HEK293 (cell line): Measurements from ENCODE around the gene TNXB.
"Not testable (repeated sequence)": the region's sequence is repeated elsewhere in the genome, so short reads cannot be mapped to it uniquely, and the experiment has no call there.

ENCODE experiments used
- CTCF ChIA-PET: fragments of 350-600 bp; formaldehyde crosslinking; extraction: SDS; loops from one replicate; lab custom pipeline; 2021; ENCODE audit warnings: antibody characterized with exemption; lab: Yijun Ruan, JAX
- POLR2A ChIA-PET: fragments of 300-600 bp; formaldehyde crosslinking; extraction: SDS; loops from one replicate; lab custom pipeline; 2020; ENCODE audit warnings: antibody characterized with exemption, inconsistent platforms; lab: Yijun Ruan, JAX
- H3K27ac ChIP-seq: fragments of 200-500 bp; sonication (Bioruptor generic); 2 replicates; pipeline ENCODE4 v1.5.1; 2014; ENCODE audit warnings: low read depth, low read length, control low read depth, inconsistent platforms; ENCODE audit errors: extremely low read depth
- H3K36me3 ChIP-seq, 2 experiments: fragments of 200-500 bp in 1 of 2; sonication (Bioruptor generic) in 1 of 2; 1 replicate in 1 of 2; 2 replicates in 1 of 2; pipeline ENCODE4 v1.5.1; 2014 to 2017; ENCODE audit warnings: inconsistent platforms in 2 of 2, low read length in 2 of 2; ENCODE audit not compliant: control insufficient read depth in 2 of 2, insufficient read depth in 1 of 2
- H3K4me1 ChIP-seq: fragments of 200-500 bp; sonication (Bioruptor generic); 2 replicates; pipeline ENCODE4 v1.5.1; 2014; ENCODE audit warnings: mild to moderate bottlenecking, low read length, inconsistent platforms; ENCODE audit not compliant: control insufficient read depth, insufficient read depth
- H3K4me3 ChIP-seq: 2 replicates; pipeline ENCODE4 v1.5.1; 2011; ENCODE audit warnings: low read depth, mild to moderate bottlenecking, control low read depth, low read length, moderate library complexity
- H3K9me3 ChIP-seq: fragments of 200-500 bp; sonication (Bioruptor generic); 2 replicates; pipeline ENCODE4 v1.5.1; 2014; ENCODE audit warnings: low read depth, low read length, inconsistent platforms; ENCODE audit not compliant: control insufficient read depth, insufficient read depth
- EGR2 ChIP-seq: fragments of 450-650 bp; formaldehyde crosslinking; IDR thresholded peaks from 2 replicates; pipeline ENCODE4 v1.5.1; 2016; ENCODE audit warnings: low read depth, missing biosample characterization, missing genetic modification characterization
- ZFHX2 ChIP-seq: fragments of 450-650 bp; formaldehyde crosslinking; conservative IDR thresholded peaks from 2 replicates; pipeline ENCODE4 v1.5.1; 2016; ENCODE audit warnings: missing biosample characterization, missing genetic modification characterization
- ZIC2 ChIP-seq: fragments of 450-650 bp; formaldehyde crosslinking; IDR thresholded peaks from 2 replicates; pipeline ENCODE4 v1.5.1; 2016; ENCODE audit warnings: missing biosample characterization, missing genetic modification characterization

The TNXB gene

DNA sequence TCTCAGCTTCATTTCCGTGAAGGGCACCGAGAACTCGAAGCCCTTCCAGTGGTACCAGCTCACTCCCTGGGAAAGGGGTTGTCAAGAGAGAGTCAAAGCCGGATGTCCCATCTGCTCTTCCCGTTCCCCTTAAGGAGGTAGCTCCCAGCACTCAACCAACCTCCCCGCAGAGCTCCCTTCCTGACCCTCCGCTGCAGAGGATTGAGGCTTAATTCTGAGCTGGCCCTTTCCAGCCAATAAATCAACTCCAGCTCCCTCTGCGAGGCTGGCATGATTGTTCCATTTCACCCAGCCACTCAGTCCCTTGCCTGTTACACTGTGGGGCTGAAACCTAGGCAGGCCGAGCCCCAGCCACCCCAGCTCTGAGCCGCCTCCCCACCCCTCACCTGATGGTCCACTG, 67.8 kb downstream of the TNXB start:
- H3K36me3 ChIP-seq, H3K9me3 ChIP-seq, H3K4me1 ChIP-seq, H3K27ac ChIP-seq, H3K4me3 ChIP-seq, CTCF ChIA-PET, POLR2A ChIA-PET: not testable (repeated sequence)

DNA sequence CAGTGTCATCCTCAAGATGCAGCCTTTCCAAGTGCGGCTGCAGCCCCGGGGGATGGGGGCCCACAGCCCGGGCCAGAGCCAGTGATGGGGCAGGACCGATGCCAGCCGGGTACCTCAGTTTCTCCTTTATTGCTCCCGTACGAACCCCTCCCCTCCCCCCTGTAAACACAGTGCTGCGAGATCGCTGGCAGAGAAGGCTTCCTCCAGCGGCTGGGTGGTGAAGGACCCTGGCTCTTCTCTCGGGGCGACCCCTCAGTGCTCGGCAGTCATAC, 68.2 kb downstream of the TNXB start:
- CTCF ChIA-PET, H3K27ac ChIP-seq, H3K9me3 ChIP-seq, POLR2A ChIA-PET, H3K4me1 ChIP-seq, H3K36me3 ChIP-seq, H3K4me3 ChIP-seq: not testable (repeated sequence)

DNA sequence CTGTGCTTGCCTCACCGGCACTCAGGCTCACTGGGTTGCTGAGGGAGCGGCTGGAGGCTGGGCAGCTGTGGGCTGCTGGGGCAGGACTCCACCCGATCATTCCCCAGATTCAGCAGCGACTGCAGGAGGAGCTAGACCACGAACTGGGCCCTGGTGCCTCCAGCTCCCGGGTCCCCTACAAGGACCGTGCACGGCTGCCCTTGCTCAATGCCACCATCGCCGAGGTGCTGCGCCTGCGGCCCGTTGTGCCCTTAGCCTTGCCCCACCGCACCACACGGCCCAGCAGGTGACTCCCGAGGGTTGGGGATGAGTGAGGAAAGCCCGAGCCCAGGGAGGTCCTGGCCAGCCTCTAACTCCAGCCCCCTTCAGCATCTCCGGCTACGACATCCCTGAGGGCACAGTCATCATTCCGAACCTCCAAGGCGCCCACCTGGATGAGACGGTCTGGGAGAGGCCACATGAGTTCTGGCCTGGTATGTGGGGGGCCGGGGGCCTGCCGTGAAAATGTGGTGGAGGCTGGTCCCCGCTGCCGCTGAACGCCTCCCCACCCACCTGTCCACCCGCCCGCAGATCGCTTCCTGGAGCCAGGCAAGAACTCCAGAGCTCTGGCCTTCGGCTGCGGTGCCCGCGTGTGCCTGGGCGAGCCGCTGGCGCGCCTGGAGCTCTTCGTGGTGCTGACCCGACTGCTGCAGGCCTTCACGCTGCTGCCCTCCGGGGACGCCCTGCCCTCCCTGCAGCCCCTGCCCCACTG, 68.7 kb downstream of the TNXB start:
- H3K36me3 ChIP-seq, POLR2A ChIA-PET, H3K27ac ChIP-seq, H3K4me3 ChIP-seq, H3K9me3 ChIP-seq, H3K4me1 ChIP-seq, CTCF ChIA-PET: not testable (repeated sequence)

DNA sequence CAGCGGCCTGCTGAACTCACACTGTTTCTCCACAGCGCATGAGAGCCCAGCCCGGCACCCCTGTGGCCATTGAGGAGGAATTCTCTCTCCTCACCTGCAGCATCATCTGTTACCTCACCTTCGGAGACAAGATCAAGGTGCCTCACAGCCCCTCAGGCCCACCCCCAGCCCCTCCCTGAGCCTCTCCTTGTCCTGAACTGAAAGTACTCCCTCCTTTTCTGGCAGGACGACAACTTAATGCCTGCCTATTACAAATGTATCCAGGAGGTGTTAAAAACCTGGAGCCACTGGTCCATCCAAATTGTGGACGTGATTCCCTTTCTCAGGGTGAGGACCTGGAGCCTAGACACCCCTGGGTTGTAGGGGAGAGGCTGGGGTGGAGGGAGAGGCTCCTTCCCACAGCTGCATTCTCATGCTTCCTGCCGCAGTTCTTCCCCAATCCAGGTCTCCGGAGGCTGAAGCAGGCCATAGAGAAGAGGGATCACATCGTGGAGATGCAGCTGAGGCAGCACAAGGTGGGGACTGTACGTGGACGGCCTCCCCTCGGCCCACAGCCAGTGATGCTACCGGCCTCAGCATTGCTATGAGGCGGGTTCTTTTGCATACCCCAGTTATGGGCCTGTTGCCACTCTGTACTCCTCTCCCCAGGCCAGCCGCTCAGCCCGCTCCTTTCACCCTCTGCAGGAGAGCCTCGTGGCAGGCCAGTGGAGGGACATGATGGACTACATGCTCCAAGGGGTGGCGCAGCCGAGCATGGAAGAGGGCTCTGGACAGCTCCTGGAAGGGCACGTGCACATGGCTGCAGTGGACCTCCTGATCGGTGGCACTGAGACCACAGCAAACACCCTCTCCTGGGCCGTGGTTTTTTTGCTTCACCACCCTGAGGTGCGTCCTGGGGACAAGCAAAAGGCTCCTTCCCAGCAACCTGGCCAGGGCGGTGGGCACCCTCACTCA, 69.5 kb downstream of the TNXB start:
- POLR2A ChIA-PET, H3K9me3 ChIP-seq, CTCF ChIA-PET, H3K27ac ChIP-seq, H3K4me1 ChIP-seq, H3K4me3 ChIP-seq, H3K36me3 ChIP-seq: not testable (repeated sequence)

DNA sequence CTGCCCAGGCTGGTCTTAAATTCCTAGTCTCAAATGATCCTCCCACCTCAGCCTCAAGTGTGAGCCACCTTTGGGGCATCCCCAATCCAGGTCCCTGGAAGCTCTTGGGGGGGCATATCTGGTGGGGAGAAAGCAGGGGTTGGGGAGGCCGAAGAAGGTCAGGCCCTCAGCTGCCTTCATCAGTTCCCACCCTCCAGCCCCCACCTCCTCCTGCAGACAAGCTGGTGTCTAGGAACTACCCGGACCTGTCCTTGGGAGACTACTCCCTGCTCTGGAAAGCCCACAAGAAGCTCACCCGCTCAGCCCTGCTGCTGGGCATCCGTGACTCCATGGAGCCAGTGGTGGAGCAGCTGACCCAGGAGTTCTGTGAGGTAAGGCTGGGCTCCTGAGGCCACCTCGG, 70.3 kb downstream of the TNXB start:
- H3K9me3 ChIP-seq, H3K4me3 ChIP-seq, CTCF ChIA-PET, POLR2A ChIA-PET, H3K36me3 ChIP-seq, H3K27ac ChIP-seq, H3K4me1 ChIP-seq: not testable (repeated sequence)

DNA sequence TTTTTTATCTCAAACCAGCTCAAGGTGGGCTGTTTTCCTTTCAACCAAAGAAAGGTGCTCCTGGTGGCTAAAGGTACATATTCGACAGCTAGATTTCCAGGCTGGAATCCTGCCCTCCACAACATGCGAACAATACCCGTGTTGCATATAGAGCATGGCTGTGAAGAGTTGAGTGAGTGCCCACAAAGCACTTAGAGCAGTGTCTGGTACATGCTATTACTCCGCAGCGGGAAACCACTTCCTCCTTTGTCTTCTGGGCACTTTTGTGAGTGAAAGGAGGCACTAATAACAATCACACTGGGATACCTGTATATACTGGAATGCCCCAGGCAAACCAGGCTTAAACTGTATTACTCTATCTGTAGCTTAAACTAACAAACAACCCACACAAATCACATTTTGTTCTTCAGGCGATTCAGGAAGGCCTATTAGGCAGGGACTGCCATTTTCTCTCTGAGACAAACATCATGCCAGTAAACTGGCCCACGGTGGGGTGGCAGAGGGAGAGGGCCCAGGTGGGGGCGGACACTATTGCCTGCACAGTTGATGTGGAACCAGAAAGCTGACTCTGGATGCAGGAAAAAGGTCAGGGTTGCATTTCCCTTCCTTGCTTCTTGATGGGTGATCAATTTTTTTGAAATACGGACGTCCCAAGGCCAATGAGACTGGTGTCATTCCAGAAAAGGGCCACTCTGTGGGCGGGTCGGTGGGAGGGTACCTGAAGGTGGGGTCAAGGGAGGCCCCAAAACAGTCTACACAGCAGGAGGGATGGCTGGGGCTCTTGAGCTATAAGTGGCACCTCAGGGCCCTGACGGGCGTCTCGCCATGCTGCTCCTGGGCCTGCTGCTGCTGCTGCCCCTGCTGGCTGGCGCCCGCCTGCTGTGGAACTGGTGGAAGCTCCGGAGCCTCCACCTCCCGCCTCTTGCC, 71.3 kb downstream of the TNXB start, which contains the start of gene CYP21A2:
TSS of gene CYP21A2 (plus strand) at position 818 of the 927 bp plus-strand sequence. CDS start at position 826, 8 bp downstream.
- POLR2A ChIA-PET, H3K4me3 ChIP-seq, H3K9me3 ChIP-seq, H3K36me3 ChIP-seq, H3K27ac ChIP-seq, H3K4me1 ChIP-seq, CTCF ChIA-PET: not testable (repeated sequence)
- TF ChIP-seq ZIC2 (tag by site-specific recombination) (0 out of 2 replicates have a peak, but pooled peaks have one; percentile 6), ZFHX2 (tag by site-specific recombination) (0 out of 2 replicates have a peak, but pooled peaks have one; percentile 6), EGR2 (tag by site-specific recombination) (peak; percentile 19; the same call in 1 of the 2 replicates)

DNA sequence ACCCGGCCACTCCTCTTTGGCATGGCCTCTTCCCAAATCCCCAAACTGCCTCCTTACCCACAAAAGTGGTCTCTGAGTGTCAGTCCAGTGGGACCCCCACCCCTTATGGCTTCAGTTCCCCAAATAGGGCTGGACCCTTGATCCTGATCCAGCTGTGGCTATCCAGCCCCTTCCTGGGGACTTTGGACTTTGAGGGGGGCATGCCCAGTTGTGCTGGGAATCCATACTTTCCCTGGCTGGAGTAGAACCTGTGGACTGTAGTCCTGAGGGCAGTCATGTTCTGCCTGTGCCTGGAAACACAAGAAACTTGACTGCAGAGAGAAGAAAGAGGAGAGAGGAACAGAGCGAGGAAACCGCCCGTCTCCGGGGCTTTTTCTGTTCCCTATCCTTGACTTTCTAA, 72.0 kb downstream of the TNXB start:
- H3K4me3 ChIP-seq, H3K4me1 ChIP-seq, H3K9me3 ChIP-seq, POLR2A ChIA-PET, CTCF ChIA-PET, H3K36me3 ChIP-seq, H3K27ac ChIP-seq: not testable (repeated sequence)

DNA sequence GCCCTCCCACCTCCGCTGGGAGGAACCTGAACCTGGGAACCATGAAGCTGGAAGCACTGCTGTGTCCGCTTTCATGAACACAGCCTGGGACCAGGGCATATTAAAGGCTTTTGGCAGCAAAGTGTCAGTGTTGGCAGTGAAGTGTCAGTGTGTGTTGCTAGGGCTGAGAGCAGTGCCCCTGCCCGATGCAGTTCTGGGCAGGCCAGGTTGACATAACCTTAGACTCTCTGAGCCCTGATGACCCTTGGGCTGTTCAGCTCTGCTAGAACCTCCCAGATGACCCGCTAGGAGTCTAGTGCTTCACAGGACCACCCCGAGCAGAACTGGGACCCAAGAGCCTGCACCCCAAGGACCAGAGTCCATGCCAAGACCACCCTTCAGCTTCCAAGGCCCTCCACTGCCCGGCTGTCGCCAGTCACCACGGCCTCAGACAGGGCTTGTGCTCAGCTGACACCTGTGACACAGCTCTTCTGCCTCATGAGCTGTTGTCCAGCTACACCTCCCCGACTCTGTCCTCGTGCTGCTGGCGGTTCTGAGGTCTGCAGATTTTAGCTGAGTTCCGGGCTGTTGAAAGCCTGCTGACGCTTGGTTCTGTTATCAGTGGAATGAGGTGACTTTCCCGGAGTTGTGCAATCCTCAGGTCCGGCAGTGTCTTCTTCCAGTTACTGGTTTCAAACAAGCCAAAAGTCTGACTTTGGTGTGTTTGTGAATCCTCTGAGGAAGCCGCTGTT, 73.7 kb downstream of the TNXB start:
- H3K4me3 ChIP-seq, H3K9me3 ChIP-seq, H3K27ac ChIP-seq, H3K36me3 ChIP-seq, CTCF ChIA-PET, POLR2A ChIA-PET, H3K4me1 ChIP-seq: not testable (repeated sequence)

DNA sequence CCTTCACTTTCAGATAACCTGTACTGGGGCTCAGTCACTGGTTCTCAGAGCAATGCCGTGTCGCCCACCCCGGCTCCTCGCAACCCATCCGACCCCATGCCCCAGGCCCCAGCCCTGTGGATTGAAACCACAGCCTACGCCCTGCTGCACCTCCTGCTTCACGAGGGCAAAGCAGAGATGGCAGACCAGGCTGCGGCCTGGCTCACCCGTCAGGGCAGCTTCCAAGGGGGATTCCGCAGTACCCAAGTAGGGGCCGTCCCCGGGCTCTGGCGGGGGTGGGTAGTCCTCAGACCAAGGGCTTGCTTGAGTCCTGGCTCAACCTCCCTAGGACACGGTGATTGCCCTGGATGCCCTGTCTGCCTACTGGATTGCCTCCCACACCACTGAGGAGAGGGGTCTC, 79.6 kb downstream of the TNXB start:
- POLR2A ChIA-PET, H3K4me3 ChIP-seq, H3K4me1 ChIP-seq, H3K27ac ChIP-seq, H3K36me3 ChIP-seq, CTCF ChIA-PET, H3K9me3 ChIP-seq: not testable (repeated sequence)
